A673 (cell line): ENCODE results near the gene PKN3. TPM values are rescaled to one million over a fixed set of nuclear protein-coding genes. Genes with fewer than 3 reads are reported as not detected.

Source experiments
- Bru-seq: library from RNA; stranded (reverse); fragments of 400-500 nt; gene quantifications from one replicate; lab custom pipeline; 2021; lab: Mats Ljungman, UMichigan
- BruChase-seq, 2 experiments: library from RNA; stranded (reverse); fragments of 400-500 nt; gene quantifications; one replicate each; lab custom pipeline; 2021; lab: Mats Ljungman, UMichigan
- BruUV-seq: library from RNA; stranded (reverse); fragments of 400-500 nt; replicated peaks from 2 replicates; lab custom pipeline; 2021; lab: Mats Ljungman, UMichigan
- CTCF ChIA-PET: fragments of 300-600 bp; sonication (Branson Sonifier 250); formaldehyde crosslinking; loops from one replicate; lab custom pipeline; 2022; ENCODE audit warnings: antibody characterized with exemption; lab: Charles Lee
- POLR2A ChIA-PET: fragments of 300-600 bp; sonication (Branson Sonifier 250); formaldehyde crosslinking; loops from one replicate; lab custom pipeline; 2022; ENCODE audit warnings: antibody characterized with exemption; ENCODE audit not compliant: low non-redundant PET; lab: Charles Lee
- DNase-seq: peaks from one replicate; pipeline ENCODE4 v3.0.0-alpha.2; 2015; ENCODE audit warnings: low spot score
- H3K27ac ChIP-seq: fragments of 200-600 bp; sonication (generic); 2 replicates; pipeline ENCODE4 v1.5.1; 2016; ENCODE audit warnings: mixed run types, low read depth, mild to moderate bottlenecking, mixed read lengths, antibody characterized with exemption, low read length; ENCODE audit not compliant: poor library complexity, severe bottlenecking
- H3K27me3 ChIP-seq: fragments of 200-600 bp; sonication (generic); replicated peaks from 2 replicates; pipeline ENCODE4 v1.6.1; 2017; ENCODE audit warnings: mixed run types, low read depth, mild to moderate bottlenecking, mixed read lengths, antibody characterized with exemption, low read length; ENCODE audit not compliant: insufficient read depth, poor library complexity
- H3K36me3 ChIP-seq: fragments of 200-600 bp; sonication (generic); 2 replicates; pipeline ENCODE4 v1.6.1; 2016; ENCODE audit warnings: mixed run types, mild to moderate bottlenecking, mixed read lengths, antibody characterized with exemption, low read length; ENCODE audit not compliant: insufficient read depth, poor library complexity, severe bottlenecking
- H3K4me1 ChIP-seq: fragments of 200-600 bp; sonication (generic); 2 replicates; pipeline ENCODE4 v1.6.1; 2017; ENCODE audit warnings: mixed run types, mild to moderate bottlenecking, mixed read lengths, antibody characterized with exemption, low read length; ENCODE audit not compliant: insufficient read depth, poor library complexity, severe bottlenecking
- H3K4me3 ChIP-seq: fragments of 200-600 bp; sonication (generic); 2 replicates; pipeline ENCODE4 v1.5.1; 2016; ENCODE audit warnings: low read depth, mixed run types, mild to moderate bottlenecking, mixed read lengths, low read length; ENCODE audit not compliant: poor library complexity, severe bottlenecking
- H3K9me3 ChIP-seq: fragments of 200-600 bp; sonication (generic); 2 replicates; pipeline ENCODE4 v1.6.1; 2016; ENCODE audit warnings: mixed run types, low read depth, mild to moderate bottlenecking, mixed read lengths, antibody characterized with exemption, low read length; ENCODE audit not compliant: poor library complexity, severe bottlenecking
- EZH2 ChIP-seq: fragments of 200-600 bp; sonication (generic); IDR thresholded peaks from 2 replicates; pipeline ENCODE4 v1.6.1; 2017; ENCODE audit warnings: borderline replicate concordance, low read depth, mild to moderate bottlenecking, mixed read lengths, antibody characterized with exemption, low read length; ENCODE audit not compliant: poor library complexity, severe bottlenecking
- intact Hi-C: fragments of 100-400 bp; cut with micrococcal nuclease; formaldehyde crosslinking; loops from one replicate; pipeline ENCODE4 v1.10.0; 2022; ENCODE audit not compliant: unreplicated experiment
- long read RNA-seq: library from polyadenylated mRNA; stranded (forward); transcript quantifications from one replicate; pipeline ENCODE4 v2.0.0, GENCODE V29; 2022
- total RNA-seq: library from RNA; stranded (reverse); gene quantifications from 2 replicates; pipeline ENCODE4 v1.2.3, GENCODE V29; 2021
- TF ChIP-seq, protein P1 (sequence below): fragments of 300-800, 200-600 bp; sonication (generic); conservative IDR thresholded peaks from 2 replicates; pipeline ENCODE4 v1.5.1; 2017; ENCODE audit warnings: low read depth, mild to moderate bottlenecking, antibody characterized with exemption, low read length, moderate library complexity, mixed read lengths

Gene PKN3
- total RNA-seq = 12.3 and 21.5 TPM in 2 replicates
- percentile 45 among the genes with signal in this experiment for Bru-seq, nascent RNA
- percentile 53 among the genes with signal in this experiment for BruChase-seq, experiment 1, labeled RNA remaining after a 2-hour chase
- percentile 59 among the genes with signal in this experiment for BruChase-seq, experiment 2, labeled RNA remaining after a 6-hour chase
- long read RNA-seq, transcript PKN3-201 (22 exons, 3,375 nt) = major isoform, 19 of 49 reads
- long read RNA-seq, partial matches to known transcripts = 2 of 49 reads
- long read RNA-seq, other reads (novel, unspliced or antisense) = 28 of 49 reads

DNA sequence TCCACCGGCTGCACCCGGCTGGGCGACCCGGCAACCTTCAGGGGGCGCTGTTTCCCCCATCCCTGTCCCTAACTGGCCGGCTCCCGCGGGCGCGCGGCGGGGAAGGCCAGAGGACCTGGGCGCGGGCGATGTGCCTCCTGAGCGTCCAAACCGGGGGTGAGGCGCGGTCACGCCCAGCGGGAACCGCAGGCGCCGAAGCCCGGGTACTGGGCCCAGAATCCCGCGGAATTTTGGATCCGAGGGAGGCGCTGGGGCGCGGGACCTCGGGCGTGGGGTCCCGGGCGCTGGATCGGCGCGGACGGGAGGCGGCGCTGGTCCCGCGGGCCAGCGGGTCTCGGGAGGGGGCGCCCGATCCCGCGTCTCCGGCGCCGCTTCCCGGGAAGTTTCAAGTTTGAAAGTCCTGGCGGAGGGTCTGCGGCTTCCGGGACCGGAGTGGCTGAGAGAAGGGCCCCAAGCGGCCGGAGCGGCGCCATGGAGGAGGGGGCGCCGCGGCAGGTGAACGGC lies at the start of gene PKN3:
TSS of gene PKN3 (plus strand) at position 59 of the 504 bp plus-strand sequence. CDS start at position 472, 413 bp downstream.
- peak; percentile 92 for DNase-seq
- no TSS peak for BruUV-seq
- POLR2A ChIA-PET = interaction anchor here (0.7 kb wide), 1 partner anchor 117 kb away, joined by 4 read pairs; no protein-coding TSS in a partner anchor
- CTCF ChIA-PET = interaction anchor here (0.6 to 1.2 kb wide), 7 partner anchors 10 to 227 kb away, joined by 3 to 5 read pairs (median 4); partner anchors contain the start of gene ZDHHC12
- no peaks in the 10 kb centered on the region for H3K27me3 ChIP-seq
- H3K4me3 ChIP-seq = peak within 1 kb of the TSS; percentile 82
- H3K9me3 ChIP-seq = no peaks in the 10 kb centered on the region
- intact Hi-C loops = loop anchor here (5.0 kb wide), 1 partner anchor 55 kb away; no protein-coding TSS in a partner anchor
- H3K4me1 ChIP-seq = peaks cover 5% of the 10 kb centered on the region
- peaks cover 3% of the 10 kb centered on the region for H3K36me3 ChIP-seq
- H3K27ac ChIP-seq = peak within 1 kb of the TSS; percentile 76
- TF ChIP-seq EZH2 = no peak
- TF ChIP-seq, protein P1, sequence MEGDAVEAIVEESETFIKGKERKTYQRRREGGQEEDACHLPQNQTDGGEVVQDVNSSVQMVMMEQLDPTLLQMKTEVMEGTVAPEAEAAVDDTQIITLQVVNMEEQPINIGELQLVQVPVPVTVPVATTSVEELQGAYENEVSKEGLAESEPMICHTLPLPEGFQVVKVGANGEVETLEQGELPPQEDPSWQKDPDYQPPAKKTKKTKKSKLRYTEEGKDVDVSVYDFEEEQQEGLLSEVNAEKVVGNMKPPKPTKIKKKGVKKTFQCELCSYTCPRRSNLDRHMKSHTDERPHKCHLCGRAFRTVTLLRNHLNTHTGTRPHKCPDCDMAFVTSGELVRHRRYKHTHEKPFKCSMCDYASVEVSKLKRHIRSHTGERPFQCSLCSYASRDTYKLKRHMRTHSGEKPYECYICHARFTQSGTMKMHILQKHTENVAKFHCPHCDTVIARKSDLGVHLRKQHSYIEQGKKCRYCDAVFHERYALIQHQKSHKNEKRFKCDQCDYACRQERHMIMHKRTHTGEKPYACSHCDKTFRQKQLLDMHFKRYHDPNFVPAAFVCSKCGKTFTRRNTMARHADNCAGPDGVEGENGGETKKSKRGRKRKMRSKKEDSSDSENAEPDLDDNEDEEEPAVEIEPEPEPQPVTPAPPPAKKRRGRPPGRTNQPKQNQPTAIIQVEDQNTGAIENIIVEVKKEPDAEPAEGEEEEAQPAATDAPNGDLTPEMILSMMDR = peak; percentile 93

DNA sequence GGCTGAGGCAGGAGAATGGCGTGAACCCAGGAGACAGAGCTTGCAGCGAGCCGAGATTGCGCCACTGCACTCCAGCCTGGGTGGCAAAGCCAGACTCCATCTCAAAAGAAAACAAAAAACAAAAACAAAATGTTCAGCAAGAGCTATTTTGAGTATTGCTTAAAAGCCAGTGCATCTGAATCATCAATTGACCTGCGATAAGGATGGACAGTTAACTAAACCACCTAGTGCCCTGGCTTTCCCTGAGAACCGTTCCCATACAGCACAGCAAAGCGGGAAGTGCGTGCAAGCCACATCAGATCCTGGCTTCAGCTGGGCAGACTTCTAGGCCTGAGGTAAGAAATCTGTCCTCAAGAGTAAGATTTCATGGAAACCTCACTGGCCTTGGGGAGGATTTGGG lies 48.4 kb upstream of the PKN3 start:
- BruUV-seq = no TSS peak
- TF ChIP-seq, protein P1 = no peak
- no peak for TF ChIP-seq EZH2
- Histone ChIP-seq H3K4me3 (no peak overlapping the region), H3K27ac (no peak overlapping the region), H3K36me3 (no peaks in the 10 kb centered on the region), H3K27me3 (no peaks in the 10 kb centered on the region), H3K4me1 (no peaks in the 10 kb centered on the region), H3K9me3 (no peaks in the 10 kb centered on the region)
- ChIA-PET CTCF (no interaction called here), POLR2A (no interaction called here)
- intact Hi-C loops = no loop called here
- no peak for DNase-seq

DNA sequence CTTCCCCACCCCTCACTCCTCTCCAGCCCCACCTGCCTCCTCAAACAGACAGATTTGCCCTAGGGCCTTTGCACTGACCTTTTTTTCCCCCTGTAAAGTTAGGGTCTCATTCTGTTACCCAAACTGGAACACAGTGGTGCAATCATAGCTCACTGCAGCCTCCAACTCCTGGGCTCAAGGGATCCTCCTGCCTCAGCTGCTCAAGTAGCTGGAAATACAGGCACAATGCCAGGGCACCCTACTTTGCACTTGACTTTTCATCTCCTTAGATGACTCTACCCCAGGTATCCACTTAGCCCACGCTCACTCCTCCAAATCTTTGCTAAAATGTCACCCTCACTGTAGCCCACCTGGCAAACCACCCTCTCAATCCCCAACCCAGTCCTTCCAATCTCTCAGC lies 47.8 kb upstream of the PKN3 start:
- Histone ChIP-seq H3K9me3 (no peaks in the 10 kb centered on the region), H3K27ac (no peak overlapping the region), H3K4me3 (no peak overlapping the region), H3K36me3 (no peaks in the 10 kb centered on the region), H3K27me3 (no peaks in the 10 kb centered on the region), H3K4me1 (no peaks in the 10 kb centered on the region)
- TF ChIP-seq, protein P1 = no peak
- TF ChIP-seq EZH2 = no peak
- intact Hi-C loops = no loop called here
- POLR2A ChIA-PET = no interaction called here
- CTCF ChIA-PET = no interaction called here
- DNase-seq = no peak
- BruUV-seq = no TSS peak
